Renal cortical epithelial cell (primary cell): ENCODE measurements around the gene XCL2. TPM values are rescaled to one million over a fixed set of nuclear protein-coding genes. Genes with fewer than 3 reads are reported as not detected.
A peak's percentile ranks its signal among the peaks of the same experiment; 100 is the strongest.

Source experiments
- DNase-seq: peaks from one replicate; pipeline ENCODE4 v3.0.0-alpha.2; 2011; ENCODE audit warnings: low read depth
- total RNA-seq: library from RNA; depleted of rRNA; stranded (reverse); fragments of >200 nt; gene quantifications from 2 replicates; pipeline ENCODE4 v1.2.3, GENCODE V29; 2014

The XCL2 gene
- total RNA-seq, 1 donor from 2014 or later, result not detected

- DNase-seq, result no peak
These were observed 29.3 kb downstream of the XCL2 start for GRCh38 chr1:168514455-168514854.

- no peak for DNase-seq
These were observed 30.0 kb downstream of the XCL2 start for GRCh38 chr1:168513656-168514404.

- no peak for DNase-seq
These were observed 30.8 kb downstream of the XCL2 start for GRCh38 chr1:168512864-168513595.

DNA sequence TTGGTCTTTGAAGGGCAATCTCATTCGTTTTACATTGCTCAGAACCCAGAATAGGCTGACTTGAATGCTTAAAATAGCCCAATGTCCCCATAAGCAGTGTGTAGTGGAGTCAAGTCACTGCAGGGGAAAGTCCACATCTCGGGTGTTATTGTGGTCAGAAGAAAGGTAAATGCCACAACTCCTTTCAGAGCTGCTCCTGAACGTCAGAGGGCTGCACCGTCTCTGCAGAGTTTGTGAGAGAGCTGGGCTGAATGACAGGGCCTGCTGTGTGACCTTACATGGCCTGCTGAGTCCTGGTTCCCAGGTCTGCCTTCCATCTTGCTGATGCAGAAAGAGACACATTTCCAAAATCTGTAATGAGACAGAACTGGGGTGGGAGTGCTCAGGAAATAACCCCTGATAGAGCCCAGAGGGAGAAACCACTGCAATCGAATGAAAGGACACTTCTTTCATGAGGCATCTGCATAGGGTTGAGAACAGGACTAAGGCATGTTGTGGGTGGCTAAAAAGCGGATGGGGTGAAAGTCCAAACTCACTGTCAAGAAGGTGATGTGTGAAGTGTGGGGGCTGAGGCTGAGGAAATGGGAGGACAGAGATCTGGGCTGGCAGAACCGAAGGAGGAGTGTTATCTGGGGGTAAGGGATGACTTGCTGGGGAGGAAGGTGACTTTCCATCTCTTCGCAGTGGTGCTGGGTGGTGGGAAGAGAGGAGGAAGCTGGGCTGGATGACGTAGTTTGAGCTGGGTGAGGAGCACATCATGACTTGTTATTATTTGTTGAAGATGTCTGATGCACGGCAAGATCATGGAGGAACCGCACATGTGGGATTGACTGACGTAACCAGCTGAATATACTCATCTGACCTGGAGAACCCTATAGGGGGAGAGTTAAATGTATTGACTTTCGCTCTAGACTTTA is 33.7 kb downstream of the XCL2 start:
- DNase-seq, result no peak

- DNase-seq, result no peak
These were observed 34.6 kb downstream of the XCL2 start for GRCh38 chr1:168509210-168509609.

DNA sequence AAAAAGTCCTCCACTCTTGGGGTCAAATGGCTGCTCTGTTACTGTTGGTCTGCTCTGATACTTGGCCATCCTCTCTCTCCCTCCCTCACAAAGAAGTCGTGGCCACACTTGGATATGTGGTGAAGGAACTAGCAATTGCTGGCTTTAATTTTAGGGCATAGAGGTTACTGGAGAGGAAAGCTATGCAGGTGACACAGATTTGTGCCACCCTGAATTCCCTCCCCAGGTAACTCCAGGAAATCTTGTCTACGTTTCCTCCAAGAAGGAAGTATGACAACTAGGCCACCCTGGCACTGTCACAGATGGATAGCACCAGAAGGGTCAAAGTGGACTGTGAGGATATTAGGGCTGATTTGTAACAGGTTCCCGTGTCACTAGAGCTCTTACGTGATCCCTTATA is 36.0 kb downstream of the XCL2 start:
- DNase-seq, result no peak

GRCh38 chr1:168507231-168507630 is 36.6 kb downstream of the XCL2 start:
- no peak for DNase-seq

DNA sequence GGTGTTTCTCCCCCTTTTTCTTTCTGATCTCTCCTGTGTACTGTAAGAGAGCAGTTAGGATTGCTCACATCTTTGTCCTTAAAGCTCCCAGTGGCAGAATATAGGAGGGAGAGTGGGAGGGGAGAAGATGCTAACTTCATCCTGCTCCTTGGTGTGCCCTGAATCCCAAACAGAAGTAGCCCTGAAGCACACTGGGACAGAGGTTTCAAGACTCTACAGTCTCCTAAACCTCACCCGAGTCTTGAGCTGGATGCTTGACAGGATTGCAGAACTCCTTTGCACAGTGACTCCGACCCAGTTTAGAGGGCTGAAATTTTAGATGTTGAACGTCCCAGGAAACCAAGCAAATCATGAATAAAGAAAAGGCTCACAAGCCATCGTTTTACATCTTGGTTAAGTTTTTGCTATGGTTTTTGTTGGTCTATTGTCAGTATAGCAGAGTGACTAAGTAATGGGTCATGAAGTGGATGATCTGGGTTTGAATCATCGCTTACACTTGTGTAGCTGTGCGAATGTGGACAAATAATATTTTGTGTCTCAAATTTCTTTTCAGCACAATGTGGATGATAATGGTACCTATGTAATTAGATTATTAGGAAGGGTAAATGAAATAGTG is 37.5 kb downstream of the XCL2 start:
- peak; percentile 73 for DNase-seq

DNA sequence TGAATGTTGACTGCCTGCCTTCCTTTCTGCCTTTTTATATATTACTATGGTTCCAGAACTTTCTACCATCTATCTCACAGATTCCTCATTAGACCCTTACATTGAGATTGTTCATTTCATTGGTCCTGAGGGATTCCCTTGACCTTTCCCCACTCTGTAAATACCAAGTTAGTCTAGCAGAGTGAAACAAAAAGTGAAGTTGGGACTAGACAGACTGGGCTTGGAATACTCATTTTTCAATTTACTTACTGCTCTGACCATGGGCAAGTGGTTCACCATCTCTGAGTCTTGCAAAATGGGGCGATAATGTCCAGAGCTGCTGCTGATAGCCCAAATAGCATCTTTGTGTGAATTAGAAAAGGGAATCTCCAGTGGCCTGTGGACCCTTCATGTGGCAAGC is 38.8 kb downstream of the XCL2 start:
- DNase-seq, result no peak

- peak; percentile 79 for DNase-seq
These were observed 39.5 kb downstream of the XCL2 start for GRCh38 chr1:168504064-168504837.

DNA sequence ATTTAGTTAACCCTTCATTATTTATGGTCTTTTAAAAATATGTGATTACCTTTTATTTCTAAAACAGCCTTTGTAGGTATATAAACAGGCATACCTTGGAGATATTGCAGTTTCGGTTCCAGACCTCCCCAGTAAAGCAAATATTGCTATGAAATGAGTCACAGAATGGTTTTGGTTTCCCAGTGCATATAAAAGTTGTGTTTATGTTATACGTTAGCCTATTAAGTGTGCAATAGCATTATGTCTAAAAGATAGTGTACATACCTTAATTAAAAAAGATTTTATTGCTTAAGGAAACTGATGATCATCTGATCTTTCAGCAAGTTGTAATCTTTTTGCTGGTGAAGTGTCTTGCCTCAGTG is 44.1 kb downstream of the XCL2 start:
- no peak for DNase-seq

GRCh38 chr1:168498956-168499687 is 44.7 kb downstream of the XCL2 start:
- DNase-seq, result no peak

DNA sequence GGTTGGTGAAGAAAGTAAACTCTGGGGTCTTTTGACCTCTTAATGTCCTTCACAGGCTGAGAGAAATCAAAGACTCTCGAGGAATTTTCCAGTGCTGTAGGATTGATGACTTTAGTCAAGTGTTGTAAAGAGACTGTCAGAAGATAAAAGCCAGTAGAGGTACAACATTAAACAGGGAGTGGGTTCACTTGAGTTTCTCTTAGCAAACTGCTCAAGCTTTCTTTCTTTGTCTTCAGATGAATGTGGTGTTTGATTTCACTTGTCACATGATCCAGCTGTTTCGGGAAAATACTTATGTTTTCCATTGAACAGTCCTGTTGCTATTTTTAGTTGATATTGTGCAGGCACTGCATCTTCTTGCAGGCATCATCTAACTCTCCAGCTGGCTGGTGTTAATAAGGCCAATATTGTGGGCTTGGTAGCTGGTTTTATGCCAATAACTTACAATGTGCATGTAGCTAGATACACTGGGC is 45.6 kb downstream of the XCL2 start:
- DNase-seq, result peak; percentile 50

DNA sequence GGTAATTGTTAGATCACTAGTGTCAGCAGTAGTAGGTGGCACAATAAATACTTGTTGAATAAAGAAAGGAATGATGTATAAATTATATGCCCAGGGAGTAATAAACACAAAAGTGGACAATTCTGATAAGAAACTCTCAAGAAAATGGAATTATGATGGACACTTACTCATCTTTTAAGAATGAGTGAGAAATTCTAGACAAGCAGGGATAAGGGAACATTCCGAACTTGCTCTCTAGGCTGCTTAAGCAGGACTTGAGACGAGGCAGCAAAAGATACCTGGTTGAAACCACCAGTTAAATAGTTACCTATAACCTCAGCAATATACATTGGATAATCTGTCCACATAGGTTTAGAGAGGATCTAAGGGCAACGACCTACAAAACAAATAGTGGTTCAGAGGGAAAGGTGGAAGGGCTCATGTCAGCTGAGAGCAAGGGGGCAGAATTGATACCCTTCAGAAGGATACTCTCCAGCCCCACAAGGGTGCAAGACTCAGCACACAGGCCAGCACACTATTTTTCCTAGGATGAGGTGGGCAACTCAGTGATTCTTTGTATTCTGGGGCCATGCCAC is 46.3 kb downstream of the XCL2 start:
- no peak for DNase-seq

GRCh38 chr1:168491527-168492164 is 52.2 kb downstream of the XCL2 start:
- DNase-seq, result peak; percentile 81
